DOHH2 (cell line): ENCODE measurements around the gene SLMAP.

Experiments
- H3F3A ChIP-seq: fragments of 200-600 bp; sonication (generic), shearing (Covaris generic); 2 replicates; pipeline ENCODE4 v1.6.0; 2016; ENCODE audit warnings: antibody characterized with exemption, mild to moderate bottlenecking; ENCODE audit not compliant: control insufficient read depth, insufficient read depth
- H3K27ac ChIP-seq: fragments of 200-600 bp; sonication (generic); 2 replicates; pipeline ENCODE4 v1.5.1; 2014; ENCODE audit warnings: low read depth, mild to moderate bottlenecking, low read length, moderate library complexity
- H3K27me3 ChIP-seq: fragments of 200-600 bp; sonication (generic); 2 replicates; pipeline ENCODE4 v1.6.1; 2014; ENCODE audit warnings: mild to moderate bottlenecking, low read length, mixed read lengths; ENCODE audit not compliant: control insufficient read depth
- H3K36me3 ChIP-seq: fragments of 200-600 bp; sonication (generic); 2 replicates; pipeline ENCODE4 v1.6.1; 2014; ENCODE audit warnings: mild to moderate bottlenecking, low read length, moderate library complexity, mixed read lengths; ENCODE audit not compliant: control insufficient read depth
- H3K4me1 ChIP-seq: fragments of 200-600 bp; sonication (generic); 2 replicates; pipeline ENCODE4 v1.6.1; 2014; ENCODE audit warnings: mild to moderate bottlenecking, low read length, mixed read lengths; ENCODE audit not compliant: control insufficient read depth
- H3K4me2 ChIP-seq: fragments of 200-600 bp; sonication (generic); 2 replicates; pipeline ENCODE4 v1.6.0; 2014; ENCODE audit warnings: mild to moderate bottlenecking, low read length, moderate library complexity
- H3K4me3 ChIP-seq: fragments of 200-600 bp; sonication (generic); 2 replicates; pipeline ENCODE4 v1.5.1; 2014; ENCODE audit warnings: mild to moderate bottlenecking, low read length, mixed read lengths
- H3K79me2 ChIP-seq: fragments of 200-600 bp; sonication (generic); 2 replicates; pipeline ENCODE4 v1.6.1; 2014; ENCODE audit warnings: mild to moderate bottlenecking, low read length, mixed read lengths; ENCODE audit not compliant: control insufficient read depth
- H3K9me2 ChIP-seq: fragments of 200-600 bp; sonication (generic); replicated peaks from 2 replicates; pipeline ENCODE4 v1.6.1; 2014; ENCODE audit warnings: mild to moderate bottlenecking, low read length, mixed read lengths; ENCODE audit not compliant: control insufficient read depth
- H3K9me3 ChIP-seq: fragments of 200-600 bp; sonication (generic); 2 replicates; pipeline ENCODE4 v1.6.1; 2014; ENCODE audit warnings: antibody characterized with exemption, low read length, mixed read lengths; ENCODE audit not compliant: control insufficient read depth, insufficient read depth
- H4K20me1 ChIP-seq: fragments of 200-600 bp; sonication (generic); 2 replicates; pipeline ENCODE4 v1.6.0; 2014; ENCODE audit warnings: low read depth, mild to moderate bottlenecking, antibody characterized with exemption, low read length, moderate library complexity; ENCODE audit not compliant: control insufficient read depth, insufficient read depth
- CTCF ChIP-seq: fragments of 200-600 bp; sonication (generic); IDR thresholded peaks from one replicate; pipeline ENCODE4 v1.5.1; 2014; ENCODE audit warnings: antibody characterized with exemption, mild to moderate bottlenecking, low read depth, low read length; ENCODE audit not compliant: poor library complexity, severe bottlenecking
- EZH2phosphoT487 ChIP-seq: fragments of 200-600 bp; sonication (generic); IDR thresholded peaks from 2 replicates; pipeline ENCODE4 v1.6.1; 2017; ENCODE audit warnings: borderline replicate concordance, mild to moderate bottlenecking, antibody characterized with exemption, low read length, moderate library complexity, mixed read lengths

SLMAP gene

GRCh38 chr3:57900786-57901185 lies 144.7 kb downstream of the SLMAP start:
- TF ChIP-seq EZH2phosphoT487, result no peak
- no peak for TF ChIP-seq CTCF

GRCh38 chr3:57903124-57903890 lies 147.2 kb downstream of the SLMAP start:
- no peak overlapping the region for H3K27ac ChIP-seq
- no peaks in the 10 kb centered on the region for H4K20me1 ChIP-seq
- H3K36me3 ChIP-seq, result peaks cover 5% of the 10 kb centered on the region; the same call in 1 of the 2 replicates
- no peak overlapping the region for H3K4me3 ChIP-seq
- no peak overlapping the region for H3K4me2 ChIP-seq
- no peak for TF ChIP-seq EZH2phosphoT487
- no peak for TF ChIP-seq CTCF
- H3K4me1 ChIP-seq, result no peaks in the 10 kb centered on the region
- H3F3A ChIP-seq, result no peaks in the 10 kb centered on the region
- no peaks in the 10 kb centered on the region for H3K9me3 ChIP-seq
- no peaks in the 10 kb centered on the region for H3K79me2 ChIP-seq
- no peaks in the 10 kb centered on the region for H3K27me3 ChIP-seq
- no peaks in the 10 kb centered on the region for H3K9me2 ChIP-seq

More at GRCh38 chr3:57900786-57901185, 144.7 kb downstream of the SLMAP start:
- Histone ChIP-seq H3K27ac (no peak overlapping the region), H3K9me3 (no peaks in the 10 kb centered on the region), H4K20me1 (no peaks in the 10 kb centered on the region), H3K36me3 (peaks cover 3% of the 10 kb centered on the region; the same call in 1 of the 2 replicates), H3K79me2 (no peaks in the 10 kb centered on the region), H3K9me2 (no peaks in the 10 kb centered on the region), H3F3A (no peaks in the 10 kb centered on the region), H3K4me1 (no peaks in the 10 kb centered on the region), H3K27me3 (no peaks in the 10 kb centered on the region), H3K4me3 (no peak overlapping the region), H3K4me2 (no peak overlapping the region)

- no peak overlapping the region for H3K4me2 ChIP-seq
- no peaks in the 10 kb centered on the region for H3K9me3 ChIP-seq
These were observed 154.9 kb downstream of the SLMAP start for GRCh38 chr3:57910990-57911389.

More at GRCh38 chr3:57910990-57911389, 154.9 kb downstream of the SLMAP start:
- Histone ChIP-seq H3K4me3 (no peak overlapping the region), H3F3A (no peaks in the 10 kb centered on the region), H3K9me2 (no peaks in the 10 kb centered on the region), H3K4me1 (no peaks in the 10 kb centered on the region), H3K79me2 (no peaks in the 10 kb centered on the region), H3K27ac (no peak overlapping the region), H3K36me3 (peaks cover 25% of the 10 kb centered on the region), H3K27me3 (no peaks in the 10 kb centered on the region), H4K20me1 (no peaks in the 10 kb centered on the region)
- TF ChIP-seq EZH2phosphoT487 (no peak), CTCF (peak; percentile 52)
